GM12878 (cell line): Measurements from ENCODE around the gene CLINT1. TPM values are rescaled to one million over a fixed set of nuclear protein-coding genes. Genes with fewer than 3 reads are reported as not detected.
A peak's percentile ranks its signal among the peaks of the same experiment; 100 is the strongest.

Experiments used
- ATAC-seq: fragments of 200-7000 bp; cut with Tn5 transposase; 3 replicates; pipeline ENCODE4 v1.9.1; 2020; ENCODE audit warnings: mild to moderate bottlenecking, moderate library complexity
- BruUV-seq: library from RNA; stranded (reverse); fragments of 400-500 nt; replicated peaks from 2 replicates; lab custom pipeline; 2021; lab: Mats Ljungman, UMichigan
- CTCF ChIA-PET: fragments of 300-600 bp; sonication (Branson Sonifier 250); formaldehyde crosslinking; extraction: SDS; loops from one replicate; lab custom pipeline; 2021; ENCODE audit warnings: inconsistent platforms; lab: Yijun Ruan, JAX
- POLR2A ChIA-PET: fragments of 350-600 bp; formaldehyde crosslinking; extraction: SDS; loops from one replicate; lab custom pipeline; 2021; ENCODE audit warnings: inconsistent platforms; lab: Charles Lee
- RAD21 ChIA-PET: fragments of 300-600 bp; sonication (Branson Sonifier 250); formaldehyde crosslinking; loops from one replicate; lab custom pipeline; 2023; ENCODE audit warnings: antibody characterized with exemption; ENCODE audit not compliant: unreplicated experiment; lab: Charles Lee
- SMC1A ChIA-PET: fragments of 300-600 bp; sonication (Branson Sonifier 250); formaldehyde crosslinking; loops from one replicate; lab custom pipeline; 2023; ENCODE audit not compliant: unreplicated experiment, uncharacterized antibody; lab: Charles Lee
- DNase-seq: peaks from one replicate; pipeline ENCODE4 v3.0.0-alpha.2; 2011; ENCODE audit warnings: low read depth, low spot score
- FAIRE-seq: peaks from 3 replicates; lab custom pipeline; 2011; peaks lifted over from hg19 to GRCh38; lab: Jason Lieb, UNC
- H2AFZ ChIP-seq: 2 replicates; pipeline ENCODE4 v1.6.0; 2011; ENCODE audit warnings: low read depth, low read length, control low read depth; ENCODE audit not compliant: control insufficient read depth
- H3K27ac ChIP-seq: 2 replicates; pipeline ENCODE4 v1.5.1; 2011; ENCODE audit warnings: control low read depth; ENCODE audit not compliant: control insufficient read depth, insufficient read depth
- H3K27me3 ChIP-seq, 2 experiments: replicated peaks in 1 of 2; 2 replicates each; pipeline versions ENCODE4 v1.6.0 to v1.6.1; 2011; ENCODE audit warnings: low read length in 1 of 2; ENCODE audit not compliant: control insufficient read depth in 2 of 2, insufficient read depth in 2 of 2
- H3K36me3 ChIP-seq, 2 experiments: 2 replicates each; pipeline ENCODE4 v1.5.1; 2011; ENCODE audit warnings: low read length in 1 of 2; ENCODE audit not compliant: control insufficient read depth in 2 of 2, insufficient read depth in 2 of 2
- H3K4me1 ChIP-seq: 2 replicates; pipeline ENCODE4 v1.6.1; 2011; ENCODE audit warnings: mild to moderate bottlenecking, low read length, moderate library complexity, mixed read lengths; ENCODE audit not compliant: control insufficient read depth, insufficient read depth
- H3K4me2 ChIP-seq: 2 replicates; pipeline ENCODE4 v1.6.0; 2011; ENCODE audit warnings: control low read depth; ENCODE audit not compliant: control insufficient read depth, insufficient read depth
- H3K4me3 ChIP-seq: fragments of 200-600 bp; sonication (generic); 2 replicates; pipeline ENCODE4 v1.5.1; 2016
- H3K79me2 ChIP-seq: 2 replicates; pipeline ENCODE4 v1.6.0; 2011; ENCODE audit warnings: low read length; ENCODE audit not compliant: control insufficient read depth, insufficient read depth
- H3K9ac ChIP-seq: 2 replicates; pipeline ENCODE4 v1.8.0; 2011; ENCODE audit warnings: low read length, control low read depth, mixed read lengths; ENCODE audit not compliant: control insufficient read depth, insufficient read depth
- H3K9me3 ChIP-seq: replicated peaks from 3 replicates; pipeline ENCODE4 v1.5.1; 2011; ENCODE audit warnings: mild to moderate bottlenecking, low read length; ENCODE audit not compliant: control insufficient read depth, insufficient read depth
- H4K20me1 ChIP-seq: 2 replicates; pipeline ENCODE4 v1.6.0; 2011; ENCODE audit not compliant: control insufficient read depth, insufficient read depth
- BCL11A ChIP-seq: IDR thresholded peaks from 2 replicates; pipeline ENCODE4 v1.6.1; 2011; ENCODE audit warnings: low read depth, low read length
- BMI1 ChIP-seq: fragments of 450-650 bp; IDR thresholded peaks from 2 replicates; pipeline ENCODE4 v1.6.1; 2016; ENCODE audit warnings: mild to moderate bottlenecking, moderate library complexity, borderline replicate concordance
- CHD1 ChIP-seq: IDR thresholded peaks from 2 replicates; pipeline ENCODE4 v1.6.1; 2012; ENCODE audit warnings: low read depth, low read length, improper control_type of control experiment
- DPF2 ChIP-seq: fragments of 450-650 bp; IDR thresholded peaks from 2 replicates; pipeline ENCODE4 v1.6.1; 2017; ENCODE audit warnings: mild to moderate bottlenecking
- EP300 ChIP-seq, 2 experiments: fragments of 150-350 bp in 1 of 2; IDR thresholded peaks; 2 replicates each; pipeline ENCODE4 v1.6.1; 2011 to 2012; ENCODE audit warnings: low read depth in 2 of 2, low read length in 2 of 2, borderline replicate concordance in 1 of 2, improper control_type of control experiment in 1 of 2, inconsistent platforms in 1 of 2; ENCODE audit not compliant: control insufficient read depth in 1 of 2
- IRF4 ChIP-seq: IDR thresholded peaks from 2 replicates; pipeline ENCODE4 v1.6.1; 2011; ENCODE audit warnings: low read depth, low read length
- JUNB ChIP-seq: IDR thresholded peaks from 2 replicates; pipeline ENCODE4 v1.6.1; 2016; ENCODE audit warnings: antibody characterized with exemption, mild to moderate bottlenecking
- JUND ChIP-seq: IDR thresholded peaks from 2 replicates; pipeline ENCODE4 v1.6.1; 2012; ENCODE audit warnings: low read depth, mild to moderate bottlenecking, low read length, improper control_type of control experiment, moderate library complexity
- MLLT1 ChIP-seq: fragments of 450-650 bp; IDR thresholded peaks from 2 replicates; pipeline ENCODE4 v1.6.1; 2016; ENCODE audit warnings: mild to moderate bottlenecking
- NFIC ChIP-seq: IDR thresholded peaks from 2 replicates; pipeline ENCODE4 v1.6.1; 2012; ENCODE audit warnings: low read depth, mild to moderate bottlenecking, inconsistent platforms, low read length, moderate library complexity
- POU2F2 ChIP-seq: IDR thresholded peaks from 3 replicates; pipeline ENCODE4 v1.6.1; 2011; ENCODE audit warnings: low read depth, mild to moderate bottlenecking, low read length, borderline replicate concordance
- RUNX3 ChIP-seq: IDR thresholded peaks from 2 replicates; pipeline ENCODE4 v1.6.1; 2012; ENCODE audit warnings: low read length, inconsistent platforms
- SIN3A ChIP-seq: IDR thresholded peaks from 2 replicates; pipeline ENCODE4 v1.6.1; 2012; ENCODE audit warnings: low read depth, low read length, improper control_type of control experiment
- WGBS: methylation state at CpG from one replicate; pipeline ENCODE4 v1.1.6; 2016; ENCODE audit warnings: low lambda C conversion rate; ENCODE audit not compliant: insufficient replicate concordance, insufficient coverage; ENCODE audit errors: missing lambda C conversion rate; 5-methylcytosine and 5-hydroxymethylcytosine counted together
- in situ Hi-C: fragments of 300-500 bp; cut with MboI; formaldehyde crosslinking; loops from 9 replicates; pipeline ENCODE4 v1.14.3; 2018; ENCODE audit warnings: mixed read lengths
- intact Hi-C: fragments of 100-400 bp; cut with micrococcal nuclease; formaldehyde crosslinking; loops from one replicate; pipeline ENCODE4 v1.14.2; 2022; ENCODE audit not compliant: unreplicated experiment
- polyA plus RNA-seq, 11 experiments: library from polyadenylated mRNA; depleted of rRNA in 4 of 11; unstranded in 6 of 11; stranded (reverse) in 5 of 11; fragments of >200 nt; fragmentation: Nextera tagmentation in 4 of 11; fragmentation: Illumina TruSeq in 1 of 11; extraction: Ambion mirVana in 4 of 11; extraction: Trizol in 1 of 11; gene quantifications; 1 replicate in 1 of 11; 2 replicates in 10 of 11; pipeline versions ENCODE4 v1.2.1 to v1.2.3, GENCODE V29; 2011 to 2016; ENCODE audit warnings: inconsistent platforms in 2 of 11, missing spikeins in 2 of 11, low read depth in 1 of 11
- total RNA-seq, 4 experiments: library from RNA; depleted of rRNA in 3 of 4; stranded (reverse); fragments of >200 nt in 3 of 4; fragmentation: Illumina TruSeq in 1 of 4; extraction: Trizol in 1 of 4; gene quantifications; 2 replicates each; pipeline versions ENCODE4 v1.2.1 to v1.2.3, GENCODE V29; 2013 to 2021
- TF ChIP-seq, protein P1 (sequence below), 3 experiments: IDR thresholded peaks in 2 of 3; conservative IDR thresholded peaks in 1 of 3; 2 replicates each; pipeline ENCODE4 v1.5.1; 2011; ENCODE audit warnings: low read depth in 3 of 3, low read length in 3 of 3, mild to moderate bottlenecking in 3 of 3, control low read depth in 2 of 3, moderate library complexity in 2 of 3, inconsistent platforms in 1 of 3, mixed read lengths in 1 of 3; ENCODE audit not compliant: control insufficient read depth in 2 of 3, insufficient read depth in 1 of 3; ENCODE audit errors: extremely low read depth in 1 of 3

CLINT1 gene
- total and polyA plus RNA-seq, 10 of the 15 experiments (the other 5 are each of a cell fraction or from before 2014, with no cell fraction given) = 30.0 to 136 (median 105) TPM

DNA sequence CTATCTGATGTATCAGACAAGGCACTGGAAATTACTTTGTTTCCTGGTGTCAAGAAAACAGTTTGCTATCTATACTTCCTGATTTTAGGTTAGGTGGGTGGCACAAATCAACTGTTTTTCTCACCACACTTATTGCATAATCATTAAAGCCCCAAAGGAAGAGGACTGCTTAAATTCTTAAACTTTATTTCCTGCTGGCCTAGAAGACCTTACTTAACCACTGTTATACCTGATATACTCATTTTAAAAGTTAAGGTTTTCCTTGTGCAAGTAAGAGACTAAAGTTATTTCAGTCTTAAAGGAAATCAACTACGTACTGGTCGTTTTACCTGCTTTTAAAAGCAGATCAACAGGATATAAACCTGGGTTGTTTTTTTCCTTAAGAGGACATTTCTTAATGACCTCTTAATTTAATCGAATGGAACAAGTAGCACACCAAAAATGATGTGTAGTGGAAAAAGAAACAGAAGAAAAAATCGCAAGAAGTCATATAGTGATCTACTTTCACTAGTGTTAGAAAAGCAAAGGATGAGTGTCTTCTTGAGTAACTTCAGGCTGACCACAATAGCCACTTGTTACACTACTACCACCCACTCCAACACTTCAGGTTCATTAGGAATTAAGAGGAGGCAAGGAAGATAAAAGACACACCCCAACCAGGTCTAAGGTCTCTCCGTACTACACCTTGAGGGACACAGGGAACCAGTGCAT is 974 bp downstream of the CLINT1 start:
- Histone ChIP-seq H3K9ac (peak overlapping the region; percentile 82), H3K4me1 (peaks cover 25% of the 10 kb centered on the region), H3K27ac (peak overlapping the region; percentile 45; the same call in 1 of the 2 replicates), H4K20me1 (peaks cover 3% of the 10 kb centered on the region), H3K4me2 (peak overlapping the region; percentile 91), H3K4me3 (peak overlapping the region; percentile 87), H2AFZ (no peak overlapping the region; the same call in 1 of the 2 replicates), H3K36me3 (no peaks in the 10 kb centered on the region; a peak in 1 of 4 replicates), H3K27me3 (no peaks in the 10 kb centered on the region), H3K9me3 (no peaks in the 10 kb centered on the region), H3K79me2 (peaks cover 21% of the 10 kb centered on the region)
- ChIA-PET RAD21 (interaction anchor here (0.9 to 7.5 kb wide), 8 partner anchors 14 to 91 kb away, joined by 3 to 66 read pairs (median 5); no protein-coding TSS in a partner anchor), CTCF (interaction anchor here (0.8 to 7.3 kb wide), 13 partner anchors 11 to 217 kb away, joined by 3 to 166 read pairs (median 20); no protein-coding TSS in a partner anchor), POLR2A (interaction anchor here (0.5 to 1.7 kb wide), 7 partner anchors 10 to 93 kb away, joined by 3 to 5 read pairs (median 4); no protein-coding TSS in a partner anchor), SMC1A (interaction anchor here (0.9 to 8.0 kb wide), 14 partner anchors 9 to 137 kb away, joined by 3 to 150 read pairs (median 4); no protein-coding TSS in a partner anchor)
- in situ Hi-C loops (loop anchor here (5.0 kb wide), 1 partner anchor 59 kb away; no protein-coding TSS in a partner anchor), intact Hi-C loops (no loop called here)
- WGBS = 4% methylated on average over 5 of the region's 5 CpGs
- peak; percentile 26 for ATAC-seq
- TSS peak; percentile 54 for BruUV-seq
- peak; percentile 47 for FAIRE-seq
- no peak for DNase-seq
- TF ChIP-seq JUNB (peak; percentile 22; the same call in 1 of the 2 replicates), EP300 (IDR thresholded peaks at IDR 0.05; ENCODE audit: borderline replicate concordance in 1 of 2, control insufficient read depth in 1 of 2, low read depth in 2 of 2, low read length in 2 of 2) (peak; percentile 24 to 30; a peak in 2 of 4 replicates), POU2F2 (no peak), IRF4 (no peak), SIN3A (peak; percentile 55; the same call in 1 of the 2 replicates), BCL11A (0 out of 2 replicates have a peak, but pooled peaks have one; percentile 42), NFIC (peak; percentile 28; the same call in 1 of the 2 replicates), CHD1 (0 out of 2 replicates have a peak, but pooled peaks have one; percentile 29), MLLT1 (peak; percentile 65), JUND (0 out of 2 replicates have a peak, but pooled peaks have one; percentile 9), RUNX3 (peak; percentile 75), DPF2 (peak; percentile 63), BMI1 (peak; percentile 45; the same call in 1 of the 2 replicates)
- TF ChIP-seq, protein P1, sequence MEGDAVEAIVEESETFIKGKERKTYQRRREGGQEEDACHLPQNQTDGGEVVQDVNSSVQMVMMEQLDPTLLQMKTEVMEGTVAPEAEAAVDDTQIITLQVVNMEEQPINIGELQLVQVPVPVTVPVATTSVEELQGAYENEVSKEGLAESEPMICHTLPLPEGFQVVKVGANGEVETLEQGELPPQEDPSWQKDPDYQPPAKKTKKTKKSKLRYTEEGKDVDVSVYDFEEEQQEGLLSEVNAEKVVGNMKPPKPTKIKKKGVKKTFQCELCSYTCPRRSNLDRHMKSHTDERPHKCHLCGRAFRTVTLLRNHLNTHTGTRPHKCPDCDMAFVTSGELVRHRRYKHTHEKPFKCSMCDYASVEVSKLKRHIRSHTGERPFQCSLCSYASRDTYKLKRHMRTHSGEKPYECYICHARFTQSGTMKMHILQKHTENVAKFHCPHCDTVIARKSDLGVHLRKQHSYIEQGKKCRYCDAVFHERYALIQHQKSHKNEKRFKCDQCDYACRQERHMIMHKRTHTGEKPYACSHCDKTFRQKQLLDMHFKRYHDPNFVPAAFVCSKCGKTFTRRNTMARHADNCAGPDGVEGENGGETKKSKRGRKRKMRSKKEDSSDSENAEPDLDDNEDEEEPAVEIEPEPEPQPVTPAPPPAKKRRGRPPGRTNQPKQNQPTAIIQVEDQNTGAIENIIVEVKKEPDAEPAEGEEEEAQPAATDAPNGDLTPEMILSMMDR (IDR thresholded peaks at IDR 0.05 in 2 of 3, conservative IDR thresholded peaks at IDR 0.05 in 1 of 3; ENCODE audit: control insufficient read depth in 2 of 3, extremely low read depth in 1 of 3, insufficient read depth in 1 of 3, low read depth in 3 of 3, low read length in 3 of 3) = no peak
